ENCODE results near the gene GALNT18. TPM values are rescaled to one million over a fixed set of nuclear protein-coding genes. Genes with fewer than 3 reads are reported as not detected.

GALNT18 gene
- total and polyA plus RNA-seq, 2 of the 4 experiments (the other 2 are of a cell fraction), result 9.5 to 11.3 TPM

- H3K9me1 ChIP-seq (ENCODE audit: insufficient read depth, low read length), result no peaks in the 10 kb centered on the region
- H3K27me3 ChIP-seq (ENCODE audit: control insufficient read depth, insufficient read depth, low read length), result peaks cover 56% of the 10 kb centered on the region
- no peak overlapping the region for H3K4me3 ChIP-seq (ENCODE audit: insufficient read depth, low read depth, low read length)
- DNase-seq, result no peak
- H3K18ac ChIP-seq (ENCODE audit: low read depth, low read length), result no peak overlapping the region
- no peaks in the 10 kb centered on the region for H4K20me1 ChIP-seq (ENCODE audit: insufficient read depth, low read length)
- no peak overlapping the region for H4K8ac ChIP-seq (ENCODE audit: low read depth in 2 of 2, low read length in 2 of 2)
- ATAC-seq (ENCODE audit: low read depth), result no peak
- H2BK120ac ChIP-seq (ENCODE audit: low read depth, low read length), result no peak overlapping the region
- no peak overlapping the region for H3K14ac ChIP-seq (replicated peaks; ENCODE audit: low read depth, low read length)
- H2AFZ ChIP-seq (replicated peaks; ENCODE audit: low read length, poor library complexity), result no peak overlapping the region
- ChIA-PET CTCF (no interaction called here), POLR2A (ENCODE audit: unreplicated experiment) (no interaction called here)
- BruUV-seq (replicated peaks), result no TSS peak
- no peak overlapping the region for H3K23ac ChIP-seq (ENCODE audit: low read depth, low read length)
- 50% methylated on average over 1 of the region's 2 CpGs; no CpG with 5 or more reads in 1 of the 2 experiments for WGBS, 2 experiments (ENCODE audit: extremely low coverage in 2 of 2, insufficient read length in 1 of 2)
- no peak overlapping the region for H2BK20ac ChIP-seq (ENCODE audit: low read depth, low read length)
- intact Hi-C loops (cut with micrococcal nuclease) (no loop called here), dilution Hi-C loops (cut with HindIII; ENCODE audit: low sequenced_read_pairs, unreplicated experiment) (no loop called here), in situ Hi-C loops (cut with MboI; ENCODE audit: low sequenced_read_pairs) (no loop called here)
- H3K4me2 ChIP-seq (ENCODE audit: low read depth, low read length), result no peak overlapping the region
- no peak overlapping the region for H2BK5ac ChIP-seq (ENCODE audit: low read depth, low read length, poor library complexity, severe bottlenecking)
- no peak overlapping the region for H3K9ac ChIP-seq (ENCODE audit: low read depth, low read length)
- no peak overlapping the region for H3K56ac ChIP-seq (ENCODE audit: extremely low read depth, insufficient read depth, low read length)
- no peak overlapping the region for H3K4ac ChIP-seq (ENCODE audit: low read depth, low read length)
- H3K27ac ChIP-seq (ENCODE audit: insufficient read depth, low read length), result no peak overlapping the region
- no peaks in the 10 kb centered on the region for H3K36me3 ChIP-seq (ENCODE audit: control insufficient read depth, insufficient read depth, low read length)
- no peaks in the 10 kb centered on the region for H3K4me1 ChIP-seq (ENCODE audit: control insufficient read depth, insufficient read depth, low read length)
- no peak overlapping the region for H4K91ac ChIP-seq (ENCODE audit: insufficient read depth, low read depth, low read length)
- no peak overlapping the region for H2AK9ac ChIP-seq (replicated peaks; ENCODE audit: low read depth, low read length, poor library complexity)
- H2AK5ac ChIP-seq (ENCODE audit: low read depth, low read length), result no peak overlapping the region
- TF ChIP-seq POLR2A (IDR thresholded peaks at IDR 0.05; ENCODE audit: low read depth, low read length), result no peak
- TF ChIP-seq NFE2L2 (IDR thresholded peaks at IDR 0.05; ENCODE audit: low read depth, low read length), result no peak
- no peak for TF ChIP-seq MAZ (IDR thresholded peaks at IDR 0.05; ENCODE audit: borderline replicate concordance, low read depth, low read length)
- no peak for TF ChIP-seq MAFK (IDR thresholded peaks at IDR 0.05; ENCODE audit: low read depth, low read length)
- TF ChIP-seq, protein P1, sequence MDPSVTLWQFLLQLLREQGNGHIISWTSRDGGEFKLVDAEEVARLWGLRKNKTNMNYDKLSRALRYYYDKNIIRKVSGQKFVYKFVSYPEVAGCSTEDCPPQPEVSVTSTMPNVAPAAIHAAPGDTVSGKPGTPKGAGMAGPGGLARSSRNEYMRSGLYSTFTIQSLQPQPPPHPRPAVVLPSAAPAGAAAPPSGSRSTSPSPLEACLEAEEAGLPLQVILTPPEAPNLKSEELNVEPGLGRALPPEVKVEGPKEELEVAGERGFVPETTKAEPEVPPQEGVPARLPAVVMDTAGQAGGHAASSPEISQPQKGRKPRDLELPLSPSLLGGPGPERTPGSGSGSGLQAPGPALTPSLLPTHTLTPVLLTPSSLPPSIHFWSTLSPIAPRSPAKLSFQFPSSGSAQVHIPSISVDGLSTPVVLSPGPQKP (IDR thresholded peaks at IDR 0.05; ENCODE audit: borderline replicate concordance, low read depth, low read length), result no peak
- TF ChIP-seq CHD1 (IDR thresholded peaks at IDR 0.05; ENCODE audit: low read depth, low read length), result no peak
- no peak for TF ChIP-seq FOS (IDR thresholded peaks at IDR 0.05; ENCODE audit: low read depth, low read length)
- TF ChIP-seq SMC3 (IDR thresholded peaks at IDR 0.05; ENCODE audit: low read depth, low read length), result no peak
- no peak for TF ChIP-seq RAD21 (IDR thresholded peaks at IDR 0.05; ENCODE audit: low read length)
- no peak for TF ChIP-seq MXI1 (IDR thresholded peaks at IDR 0.05; ENCODE audit: borderline replicate concordance, low read depth, low read length)
- no peak for TF ChIP-seq USF2 (IDR thresholded peaks at IDR 0.05; ENCODE audit: low read depth, low read length)
- TF ChIP-seq RFX5 (IDR thresholded peaks at IDR 0.05; ENCODE audit: low read depth, low read length), result no peak
- TF ChIP-seq BHLHE40 (IDR thresholded peaks at IDR 0.05; ENCODE audit: low read depth, low read length), result no peak
- H2BK15ac ChIP-seq (ENCODE audit: low read depth, low read length), result no peak overlapping the region
- peaks cover 3% of the 10 kb centered on the region for H3K9me3 ChIP-seq (ENCODE audit: control insufficient read depth, insufficient read depth, low read length)
- no peak overlapping the region for H4K5ac ChIP-seq (ENCODE audit: low read depth, low read length)
- no peaks in the 10 kb centered on the region for H3K79me1 ChIP-seq (ENCODE audit: low read depth in 1 of 2, low read length in 2 of 2)
Observed at GRCh38 chr11:11662578-11662977, 40.8 kb upstream of the GALNT18 start.

Measured in IMR-90 (cell line).